Right lobe of liver (tissue), 4 donors: ENCODE results near the gene COL27A1.

Experiments
- CTCF ChIP-seq, 4 donors: fragments of 200-600 bp in 3 of 4; fragments of 450-650 bp in 1 of 4; IDR thresholded peaks; one replicate each; pipeline versions ENCODE4 v1.5.1 to v1.8.0; 2016 to 2022; ENCODE audit warnings: antibody characterized with exemption in 4 of 4, mild to moderate bottlenecking in 2 of 4
- POLR2A ChIP-seq: fragments of 450-650 bp; IDR thresholded peaks from one replicate; pipeline ENCODE4 v1.6.1; 2017; ENCODE audit warnings: antibody characterized with exemption, mild to moderate bottlenecking
- donor health status: DM: no; HTN: no; CAD: no.
- donor health status: DM: no; HTN: no; CAD: no.
- donor health status: DM: no; HTN: yes; CAD: no.

GRCh38 chr9:114177423-114178064 lies 22.2 kb downstream of the COL27A1 start:
- TF ChIP-seq POLR2A (no peak), CTCF (IDR thresholded peaks at IDR 0.05) (no peak)
